Liver (tissue), 3 donors: ENCODE results near the gene FMOD.

Experiments used
- JUND ChIP-seq, 2 donors: IDR thresholded peaks; 2 replicates each; pipeline ENCODE4 v1.6.1; 2016; ENCODE audit warnings: antibody characterized with exemption in 2 of 2
- RAD21 ChIP-seq, 2 donors: IDR thresholded peaks; 2 replicates each; pipeline ENCODE4 v1.6.1; 2016; ENCODE audit warnings: antibody characterized with exemption in 2 of 2, mild to moderate bottlenecking in 2 of 2
- REST ChIP-seq: IDR thresholded peaks from 2 replicates; pipeline ENCODE4 v1.6.1; 2016; ENCODE audit warnings: antibody characterized with exemption, mild to moderate bottlenecking
- SP1 ChIP-seq: IDR thresholded peaks from 2 replicates; pipeline ENCODE4 v1.6.1; 2018; ENCODE audit warnings: antibody characterized with exemption, mild to moderate bottlenecking
- TAF1 ChIP-seq: conservative IDR thresholded peaks from 2 replicates; pipeline ENCODE4 v1.6.1; 2016; ENCODE audit warnings: antibody characterized with exemption, mild to moderate bottlenecking
- YY1 ChIP-seq: IDR thresholded peaks from 2 replicates; pipeline ENCODE4 v1.6.1; 2016; ENCODE audit warnings: antibody characterized with exemption, mild to moderate bottlenecking
- ZBTB33 ChIP-seq: IDR thresholded peaks from 2 replicates; pipeline ENCODE4 v1.6.1; 2016; ENCODE audit warnings: antibody characterized with exemption
- TF ChIP-seq, protein P1 (sequence below): fragments of 150-350 bp; IDR thresholded peaks from 2 replicates; pipeline ENCODE4 v1.5.1; 2017; ENCODE audit warnings: improper control_type of control experiment, low read depth, low read length; ENCODE audit not compliant: missing input control
- donor health status: healthy.
- donor health status: healthy.

GRCh38 chr1:203320591-203321272 is 30.2 kb downstream of the FMOD start:
- TF ChIP-seq REST (no peak), RAD21 (IDR thresholded peaks at IDR 0.05) (no peak), TAF1 (no peak), JUND (IDR thresholded peaks at IDR 0.05) (no peak), YY1 (no peak), SP1 (no peak), ZBTB33 (no peak)
- TF ChIP-seq, protein P1, sequence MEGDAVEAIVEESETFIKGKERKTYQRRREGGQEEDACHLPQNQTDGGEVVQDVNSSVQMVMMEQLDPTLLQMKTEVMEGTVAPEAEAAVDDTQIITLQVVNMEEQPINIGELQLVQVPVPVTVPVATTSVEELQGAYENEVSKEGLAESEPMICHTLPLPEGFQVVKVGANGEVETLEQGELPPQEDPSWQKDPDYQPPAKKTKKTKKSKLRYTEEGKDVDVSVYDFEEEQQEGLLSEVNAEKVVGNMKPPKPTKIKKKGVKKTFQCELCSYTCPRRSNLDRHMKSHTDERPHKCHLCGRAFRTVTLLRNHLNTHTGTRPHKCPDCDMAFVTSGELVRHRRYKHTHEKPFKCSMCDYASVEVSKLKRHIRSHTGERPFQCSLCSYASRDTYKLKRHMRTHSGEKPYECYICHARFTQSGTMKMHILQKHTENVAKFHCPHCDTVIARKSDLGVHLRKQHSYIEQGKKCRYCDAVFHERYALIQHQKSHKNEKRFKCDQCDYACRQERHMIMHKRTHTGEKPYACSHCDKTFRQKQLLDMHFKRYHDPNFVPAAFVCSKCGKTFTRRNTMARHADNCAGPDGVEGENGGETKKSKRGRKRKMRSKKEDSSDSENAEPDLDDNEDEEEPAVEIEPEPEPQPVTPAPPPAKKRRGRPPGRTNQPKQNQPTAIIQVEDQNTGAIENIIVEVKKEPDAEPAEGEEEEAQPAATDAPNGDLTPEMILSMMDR = no peak
